ENCODE measurements around the gene ATP7B. TPM values are rescaled to one million over a fixed set of nuclear protein-coding genes. Genes with fewer than 3 reads are reported as not detected.

The ATP7B gene
- total and polyA plus RNA-seq, 2 of the 4 experiments (the other 2 are of a cell fraction) = 2.7 to 2.9 TPM

- Histone ChIP-seq H2AFZ (replicated peaks; ENCODE audit: low read length, poor library complexity) (no peak overlapping the region), H4K20me1 (ENCODE audit: insufficient read depth, low read length) (no peaks in the 10 kb centered on the region; the same call in 1 of the 2 replicates), H4K91ac (ENCODE audit: insufficient read depth, low read depth, low read length) (no peak overlapping the region), H3K4me1 (ENCODE audit: control insufficient read depth, insufficient read depth, low read length) (no peaks in the 10 kb centered on the region), H3K4ac (ENCODE audit: low read depth, low read length) (no peak overlapping the region), H3K18ac (ENCODE audit: low read depth, low read length) (no peak overlapping the region), H2AK9ac (replicated peaks; ENCODE audit: low read depth, low read length, poor library complexity) (no peak overlapping the region), H4K5ac (ENCODE audit: low read depth, low read length) (no peak overlapping the region), H3K79me1 (ENCODE audit: low read depth in 1 of 2, low read length in 2 of 2) (no peaks in the 10 kb centered on the region), H3K56ac (ENCODE audit: extremely low read depth, insufficient read depth, low read length) (no peak overlapping the region), H4K8ac (ENCODE audit: low read depth in 2 of 2, low read length in 2 of 2) (no peak overlapping the region), H2AK5ac (ENCODE audit: low read depth, low read length) (no peak overlapping the region), H2BK5ac (ENCODE audit: low read depth, low read length, poor library complexity, severe bottlenecking) (no peak overlapping the region), H2BK15ac (ENCODE audit: low read depth, low read length) (no peak overlapping the region), H3K4me3 (ENCODE audit: insufficient read depth, low read depth, low read length) (no peak overlapping the region), H3K4me2 (ENCODE audit: low read depth, low read length) (no peak overlapping the region), H3K27me3 (ENCODE audit: control insufficient read depth, insufficient read depth, low read length) (peaks cover 28% of the 10 kb centered on the region), H3K9me3 (ENCODE audit: control insufficient read depth, insufficient read depth, low read length) (no peaks in the 10 kb centered on the region), H3K27ac (ENCODE audit: insufficient read depth, low read length) (no peak overlapping the region), H3K23ac (ENCODE audit: low read depth, low read length) (no peak overlapping the region), H3K14ac (replicated peaks; ENCODE audit: low read depth, low read length) (no peak overlapping the region), H2BK20ac (ENCODE audit: low read depth, low read length) (no peak overlapping the region), H2BK120ac (ENCODE audit: low read depth, low read length) (no peak overlapping the region), H3K36me3 (ENCODE audit: control insufficient read depth, insufficient read depth, low read length) (no peaks in the 10 kb centered on the region), H3K9ac (ENCODE audit: low read depth, low read length) (no peak overlapping the region), H3K9me1 (ENCODE audit: insufficient read depth, low read length) (no peaks in the 10 kb centered on the region)
- BruUV-seq (replicated peaks) = no TSS peak
- ChIA-PET CTCF (no interaction called here), POLR2A (ENCODE audit: unreplicated experiment) (no interaction called here)
- in situ Hi-C loops (cut with MboI; ENCODE audit: low sequenced_read_pairs) (no loop called here), dilution Hi-C loops (cut with HindIII; ENCODE audit: low sequenced_read_pairs, unreplicated experiment) (no loop called here), intact Hi-C loops (cut with micrococcal nuclease) (no loop called here)
- DNase-seq (no peak), ATAC-seq (ENCODE audit: low read depth) (no peak)
- TF ChIP-seq NFE2L2 (IDR thresholded peaks at IDR 0.05; ENCODE audit: low read depth, low read length) = no peak
- no peak for TF ChIP-seq MAZ (IDR thresholded peaks at IDR 0.05; ENCODE audit: borderline replicate concordance, low read depth, low read length)
- no peak for TF ChIP-seq USF2 (IDR thresholded peaks at IDR 0.05; ENCODE audit: low read depth, low read length)
- TF ChIP-seq CEBPB (IDR thresholded peaks at IDR 0.05; ENCODE audit: low read depth, low read length) = no peak
- no peak for TF ChIP-seq MXI1 (IDR thresholded peaks at IDR 0.05; ENCODE audit: borderline replicate concordance, low read depth, low read length)
- no peak for TF ChIP-seq BHLHE40 (IDR thresholded peaks at IDR 0.05; ENCODE audit: low read depth, low read length)
- TF ChIP-seq RCOR1 (IDR thresholded peaks at IDR 0.05; ENCODE audit: insufficient replicate concordance, low read length) = no peak
- TF ChIP-seq MAFK (IDR thresholded peaks at IDR 0.05; ENCODE audit: low read depth, low read length) = no peak
- TF ChIP-seq SMC3 (IDR thresholded peaks at IDR 0.05; ENCODE audit: low read depth, low read length) = no peak
- TF ChIP-seq FOS (IDR thresholded peaks at IDR 0.05; ENCODE audit: low read depth, low read length) = no peak
- TF ChIP-seq CHD1 (IDR thresholded peaks at IDR 0.05; ENCODE audit: low read depth, low read length) = no peak
- no peak for TF ChIP-seq CTCF (conservative IDR thresholded peaks at IDR 0.05; ENCODE audit: low read depth, low read length)
- no peak for TF ChIP-seq POLR2A (IDR thresholded peaks at IDR 0.05; ENCODE audit: low read depth, low read length)
- TF ChIP-seq ELK1 (IDR thresholded peaks at IDR 0.05; ENCODE audit: borderline replicate concordance, low read depth, low read length) = no peak
- no peak for TF ChIP-seq RFX5 (IDR thresholded peaks at IDR 0.05; ENCODE audit: low read depth, low read length)
- no peak for TF ChIP-seq RAD21 (IDR thresholded peaks at IDR 0.05; ENCODE audit: low read length)
- 56% methylated on average over 2 of the region's 7 CpGs; no CpG with 5 or more reads in 1 of the 2 experiments for WGBS, 2 experiments (ENCODE audit: extremely low coverage in 2 of 2, insufficient read length in 1 of 2)
Observed at GRCh38 chr13:51916051-51916818, 95.0 kb downstream of the ATP7B start.

All from IMR-90 (cell line).